HG03432 (cell line): Measurements from ENCODE around the gene ETFDH.
"Not testable (repeated sequence)": the region's sequence is repeated elsewhere in the genome, so short reads cannot be mapped to it uniquely, and the experiment has no call there.

ENCODE experiments used
- ATAC-seq: cut with Tn5 transposase; IDR thresholded peaks from one replicate; pipeline ENCODE4 v1.9.1; 2021; ENCODE audit warnings: mild to moderate bottlenecking, moderate library complexity; ENCODE audit not compliant: unreplicated experiment

Gene ETFDH

DNA sequence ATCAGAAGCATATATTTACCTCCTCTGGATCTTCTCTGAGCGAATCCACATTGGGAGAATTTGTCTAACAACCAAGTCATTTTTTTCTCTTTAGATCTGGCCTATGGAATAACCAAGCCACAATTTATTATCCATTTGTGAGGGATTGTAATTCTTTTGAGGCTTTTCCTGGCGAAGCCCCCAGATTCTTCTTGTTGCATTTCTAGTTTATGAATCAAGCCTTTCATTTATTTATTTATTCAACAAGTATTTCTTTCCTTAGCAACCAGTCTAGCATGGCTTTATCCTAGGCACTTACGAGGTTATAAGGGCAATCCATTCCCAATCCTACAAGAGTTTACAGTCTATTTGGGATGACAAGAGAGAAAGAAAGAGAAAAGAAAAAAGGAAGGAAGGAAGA, 78.3 kb downstream of the ETFDH start:
- ATAC-seq, result no peak

- no peak for ATAC-seq
These were observed 82.5 kb downstream of the ETFDH start for GRCh38 chr4:158754385-158755180.

DNA sequence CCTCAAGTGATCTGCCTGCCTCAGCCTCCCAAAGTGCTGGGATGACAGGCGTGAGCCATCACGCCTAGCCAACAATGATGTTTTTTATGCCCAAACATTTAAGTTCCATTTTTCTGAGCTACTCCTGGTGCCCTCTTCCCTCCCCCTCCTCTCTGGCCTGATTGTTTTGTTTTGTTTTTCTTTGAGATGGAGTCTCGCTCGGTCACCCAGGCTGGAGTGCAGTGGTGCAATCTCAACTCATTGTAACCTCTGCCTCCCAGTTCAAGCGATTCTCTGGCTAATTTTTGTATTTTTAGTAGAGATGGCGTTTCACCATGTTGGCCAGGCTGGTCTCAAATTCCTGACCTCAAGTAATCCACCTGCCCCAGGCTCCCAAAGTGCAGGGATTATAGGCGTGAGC, 83.7 kb downstream of the ETFDH start:
- ATAC-seq, result not testable (repeated sequence)

DNA sequence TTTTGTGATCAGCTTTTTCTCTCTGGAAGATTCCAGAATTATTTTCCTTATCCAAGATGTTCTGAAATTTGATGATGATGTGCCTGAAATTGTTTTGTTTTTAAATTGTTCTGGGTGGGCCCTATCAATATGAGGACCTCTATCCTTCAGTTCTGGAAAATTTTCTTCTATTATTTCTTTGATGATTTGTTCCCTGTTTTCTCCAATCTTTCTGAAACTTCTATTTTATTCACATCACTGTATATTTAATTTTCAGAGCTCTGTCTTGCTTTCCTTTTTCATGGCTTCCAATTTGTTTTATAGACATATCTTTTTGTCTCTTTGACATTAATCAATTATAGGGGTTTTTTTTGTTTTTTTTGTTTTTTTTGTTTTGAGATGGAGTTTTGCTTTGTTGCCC, 84.5 kb downstream of the ETFDH start:
- ATAC-seq, result no peak

GRCh38 chr4:158758142-158758541, 86.0 kb downstream of the ETFDH start:
- ATAC-seq, result no peak

DNA sequence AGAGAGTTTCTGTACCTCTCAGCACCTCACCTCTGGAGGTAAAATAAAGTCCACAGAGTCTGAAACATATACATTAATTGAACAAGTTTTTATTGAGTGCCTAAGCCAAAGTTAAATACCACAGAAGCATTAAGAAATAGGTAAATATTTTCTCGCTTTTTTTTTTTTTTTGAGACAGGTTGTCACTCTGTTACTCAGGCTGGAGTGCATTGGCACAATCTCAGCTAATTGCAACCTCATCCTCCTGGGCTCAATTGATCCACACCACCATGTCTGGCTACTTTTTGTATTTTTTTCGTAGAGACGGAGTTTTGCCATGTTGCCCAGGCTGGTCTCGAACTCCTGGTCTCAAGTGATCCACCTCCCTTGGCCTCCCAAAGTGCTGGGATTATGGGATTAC, 86.6 kb downstream of the ETFDH start:
- no peak for ATAC-seq
